ENCODE data around the gene NUMBL. TPM values are rescaled to one million over a fixed set of nuclear protein-coding genes. Genes with fewer than 3 reads are reported as not detected.

The NUMBL gene
- polyA plus RNA-seq, 1 donor from 2014 or later: 20.5 TPM

DNA sequence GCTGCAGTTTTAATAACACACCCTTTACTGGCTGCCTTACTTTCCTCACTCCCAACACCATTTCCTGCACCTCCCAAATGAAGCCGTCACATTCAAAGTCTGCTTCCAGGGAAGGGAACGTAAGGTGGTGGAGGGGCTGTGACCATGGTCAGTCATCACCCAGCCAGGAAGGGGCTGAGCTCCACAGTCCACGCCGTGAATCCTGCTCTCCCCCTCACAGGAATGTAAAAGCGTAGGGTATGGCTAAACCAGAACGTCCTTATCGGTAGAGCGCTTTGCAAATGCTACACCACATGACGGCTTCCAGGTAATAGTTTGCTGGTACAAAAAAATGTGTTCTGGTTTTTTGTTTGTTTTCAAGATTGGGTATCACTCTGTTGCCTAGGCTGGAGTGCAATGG is 7.0 kb downstream of the NUMBL start:
- no peaks in the 10 kb centered on the region for H4K20me1 ChIP-seq (ENCODE audit: insufficient read depth)
- H3K4me2 ChIP-seq (ENCODE audit: low read length): no peak overlapping the region
- peaks cover 8% of the 10 kb centered on the region for H3K79me2 ChIP-seq (replicated peaks; ENCODE audit: insufficient read depth, low read length)
- no peak overlapping the region for H3K27ac ChIP-seq (ENCODE audit: low read length)
- no peak overlapping the region for H3K4me3 ChIP-seq (ENCODE audit: low read length)
- H3F3A ChIP-seq (ENCODE audit: insufficient read depth, low read length, poor library complexity, severe bottlenecking): no peaks in the 10 kb centered on the region
- no peaks in the 10 kb centered on the region for H3K9me2 ChIP-seq (ENCODE audit: insufficient read depth, low read length)
- no peak for TF ChIP-seq EP300 (conservative IDR thresholded peaks at IDR 0.05; ENCODE audit: poor library complexity, severe bottlenecking)
- no peak for TF ChIP-seq MXI1 (conservative IDR thresholded peaks at IDR 0.05; ENCODE audit: poor library complexity, severe bottlenecking)
- TF ChIP-seq TAF1 (IDR thresholded peaks at IDR 0.05; ENCODE audit: low read depth): no peak
- TF ChIP-seq EZH2 (IDR thresholded peaks at IDR 0.05; ENCODE audit: borderline replicate concordance, insufficient read depth, low read length, poor library complexity, severe bottlenecking): no peak
- TF ChIP-seq, protein P1, sequence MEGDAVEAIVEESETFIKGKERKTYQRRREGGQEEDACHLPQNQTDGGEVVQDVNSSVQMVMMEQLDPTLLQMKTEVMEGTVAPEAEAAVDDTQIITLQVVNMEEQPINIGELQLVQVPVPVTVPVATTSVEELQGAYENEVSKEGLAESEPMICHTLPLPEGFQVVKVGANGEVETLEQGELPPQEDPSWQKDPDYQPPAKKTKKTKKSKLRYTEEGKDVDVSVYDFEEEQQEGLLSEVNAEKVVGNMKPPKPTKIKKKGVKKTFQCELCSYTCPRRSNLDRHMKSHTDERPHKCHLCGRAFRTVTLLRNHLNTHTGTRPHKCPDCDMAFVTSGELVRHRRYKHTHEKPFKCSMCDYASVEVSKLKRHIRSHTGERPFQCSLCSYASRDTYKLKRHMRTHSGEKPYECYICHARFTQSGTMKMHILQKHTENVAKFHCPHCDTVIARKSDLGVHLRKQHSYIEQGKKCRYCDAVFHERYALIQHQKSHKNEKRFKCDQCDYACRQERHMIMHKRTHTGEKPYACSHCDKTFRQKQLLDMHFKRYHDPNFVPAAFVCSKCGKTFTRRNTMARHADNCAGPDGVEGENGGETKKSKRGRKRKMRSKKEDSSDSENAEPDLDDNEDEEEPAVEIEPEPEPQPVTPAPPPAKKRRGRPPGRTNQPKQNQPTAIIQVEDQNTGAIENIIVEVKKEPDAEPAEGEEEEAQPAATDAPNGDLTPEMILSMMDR (IDR thresholded peaks at IDR 0.05; ENCODE audit: poor library complexity, severe bottlenecking): no peak
- TF ChIP-seq, protein P2, sequence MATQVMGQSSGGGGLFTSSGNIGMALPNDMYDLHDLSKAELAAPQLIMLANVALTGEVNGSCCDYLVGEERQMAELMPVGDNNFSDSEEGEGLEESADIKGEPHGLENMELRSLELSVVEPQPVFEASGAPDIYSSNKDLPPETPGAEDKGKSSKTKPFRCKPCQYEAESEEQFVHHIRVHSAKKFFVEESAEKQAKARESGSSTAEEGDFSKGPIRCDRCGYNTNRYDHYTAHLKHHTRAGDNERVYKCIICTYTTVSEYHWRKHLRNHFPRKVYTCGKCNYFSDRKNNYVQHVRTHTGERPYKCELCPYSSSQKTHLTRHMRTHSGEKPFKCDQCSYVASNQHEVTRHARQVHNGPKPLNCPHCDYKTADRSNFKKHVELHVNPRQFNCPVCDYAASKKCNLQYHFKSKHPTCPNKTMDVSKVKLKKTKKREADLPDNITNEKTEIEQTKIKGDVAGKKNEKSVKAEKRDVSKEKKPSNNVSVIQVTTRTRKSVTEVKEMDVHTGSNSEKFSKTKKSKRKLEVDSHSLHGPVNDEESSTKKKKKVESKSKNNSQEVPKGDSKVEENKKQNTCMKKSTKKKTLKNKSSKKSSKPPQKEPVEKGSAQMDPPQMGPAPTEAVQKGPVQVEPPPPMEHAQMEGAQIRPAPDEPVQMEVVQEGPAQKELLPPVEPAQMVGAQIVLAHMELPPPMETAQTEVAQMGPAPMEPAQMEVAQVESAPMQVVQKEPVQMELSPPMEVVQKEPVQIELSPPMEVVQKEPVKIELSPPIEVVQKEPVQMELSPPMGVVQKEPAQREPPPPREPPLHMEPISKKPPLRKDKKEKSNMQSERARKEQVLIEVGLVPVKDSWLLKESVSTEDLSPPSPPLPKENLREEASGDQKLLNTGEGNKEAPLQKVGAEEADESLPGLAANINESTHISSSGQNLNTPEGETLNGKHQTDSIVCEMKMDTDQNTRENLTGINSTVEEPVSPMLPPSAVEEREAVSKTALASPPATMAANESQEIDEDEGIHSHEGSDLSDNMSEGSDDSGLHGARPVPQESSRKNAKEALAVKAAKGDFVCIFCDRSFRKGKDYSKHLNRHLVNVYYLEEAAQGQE (IDR thresholded peaks at IDR 0.05; ENCODE audit: borderline replicate concordance): no peak
- TF ChIP-seq RAD21 (conservative IDR thresholded peaks at IDR 0.05): no peak
- H3K36me3 ChIP-seq (ENCODE audit: insufficient read depth, low read length): peaks cover 6% of the 10 kb centered on the region
- no peak overlapping the region for H3K9ac ChIP-seq (ENCODE audit: low read length)
- no peaks in the 10 kb centered on the region for H3K27me3 ChIP-seq (ENCODE audit: insufficient read depth, low read depth, low read length)
- H2AFZ ChIP-seq (ENCODE audit: low read depth, low read length): no peak overlapping the region
- H3K9me3 ChIP-seq (ENCODE audit: low read length): no peaks in the 10 kb centered on the region

DNA sequence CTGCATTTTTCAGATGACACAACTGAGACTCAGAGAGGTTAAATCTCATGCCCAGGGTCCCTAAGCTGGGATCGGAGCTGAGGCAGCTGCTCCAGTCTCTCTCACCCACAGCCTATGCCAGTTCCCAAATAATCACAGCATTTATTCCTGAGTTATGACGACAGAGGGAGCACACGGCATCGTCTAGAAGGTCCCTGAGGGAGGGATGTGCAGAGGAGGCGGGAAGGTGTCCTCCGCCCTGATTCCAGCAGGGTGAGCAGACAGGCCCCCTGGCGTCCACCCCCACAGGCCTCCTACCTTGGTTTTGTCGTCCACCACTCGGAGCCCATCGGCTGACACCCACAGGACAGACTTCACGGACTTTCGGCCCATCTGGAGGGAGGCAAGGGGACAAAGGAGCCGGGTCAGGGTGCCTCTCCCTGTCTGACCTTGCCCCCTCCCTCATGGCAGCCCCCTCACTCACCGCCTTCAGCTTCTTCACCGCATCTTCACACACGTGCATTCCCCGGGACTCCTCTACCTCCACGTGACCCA is 8.0 kb downstream of the NUMBL start:
- H3K79me2 ChIP-seq (replicated peaks; ENCODE audit: insufficient read depth, low read length): no peaks in the 10 kb centered on the region
- H2AFZ ChIP-seq (ENCODE audit: low read depth, low read length): no peak overlapping the region
- H3F3A ChIP-seq (ENCODE audit: insufficient read depth, low read length, poor library complexity, severe bottlenecking): no peaks in the 10 kb centered on the region
- TF ChIP-seq POLR2AphosphoS5 (IDR thresholded peaks at IDR 0.05) (no peak), EP300 (conservative IDR thresholded peaks at IDR 0.05; ENCODE audit: poor library complexity, severe bottlenecking) (no peak), MXI1 (conservative IDR thresholded peaks at IDR 0.05; ENCODE audit: poor library complexity, severe bottlenecking) (no peak), RAD21 (conservative IDR thresholded peaks at IDR 0.05) (no peak), TAF1 (IDR thresholded peaks at IDR 0.05; ENCODE audit: low read depth) (no peak), SMC3 (conservative IDR thresholded peaks at IDR 0.05; ENCODE audit: poor library complexity) (no peak), EZH2 (IDR thresholded peaks at IDR 0.05; ENCODE audit: borderline replicate concordance, insufficient read depth, low read length, poor library complexity, severe bottlenecking) (no peak)
- TF ChIP-seq, protein P1 (IDR thresholded peaks at IDR 0.05; ENCODE audit: poor library complexity, severe bottlenecking): no peak
- TF ChIP-seq, protein P2 (IDR thresholded peaks at IDR 0.05; ENCODE audit: borderline replicate concordance): no peak
- H3K27ac ChIP-seq (ENCODE audit: low read length): no peak overlapping the region
- H3K4me3 ChIP-seq (ENCODE audit: low read length): no peak overlapping the region
- no peaks in the 10 kb centered on the region for H4K20me1 ChIP-seq (ENCODE audit: insufficient read depth)
- no peaks in the 10 kb centered on the region for H3K27me3 ChIP-seq (ENCODE audit: insufficient read depth, low read depth, low read length)
- no peak overlapping the region for H3K9ac ChIP-seq (ENCODE audit: low read length)
- H3K9me3 ChIP-seq (ENCODE audit: low read length): no peaks in the 10 kb centered on the region
- H3K4me2 ChIP-seq (ENCODE audit: low read length): no peak overlapping the region
- no peaks in the 10 kb centered on the region for H3K9me2 ChIP-seq (ENCODE audit: insufficient read depth, low read length)
- H3K36me3 ChIP-seq (ENCODE audit: insufficient read depth, low read length): peaks cover 6% of the 10 kb centered on the region

All from neural cell (in vitro differentiated cells).